Measurements from ENCODE around the gene CUX1.

CUX1 gene

DNA sequence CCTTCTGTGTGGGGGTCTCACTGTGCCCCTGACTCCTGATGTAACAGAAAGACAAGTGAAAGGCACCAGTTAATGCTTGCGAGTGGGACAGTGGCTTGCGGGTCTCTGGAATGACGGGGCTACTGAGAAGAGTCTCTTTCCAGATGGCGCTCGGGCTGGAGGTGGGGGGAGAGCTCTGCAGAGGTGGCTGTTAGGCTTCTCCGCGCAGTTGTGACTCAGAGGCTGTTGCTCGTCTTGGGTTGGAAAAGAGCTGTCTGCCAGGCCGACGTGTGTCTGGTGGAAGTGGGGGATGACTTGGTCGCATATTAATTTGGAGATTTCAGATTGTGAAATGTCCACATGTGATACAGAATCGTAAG is 441.3 kb downstream of the CUX1 start:
- no peak overlapping the region for H3K4me3 ChIP-seq (ENCODE audit: control insufficient read depth, low read depth, low read length)
- DNase-seq (ENCODE audit: low read depth): no peak
- TF ChIP-seq, protein P1, sequence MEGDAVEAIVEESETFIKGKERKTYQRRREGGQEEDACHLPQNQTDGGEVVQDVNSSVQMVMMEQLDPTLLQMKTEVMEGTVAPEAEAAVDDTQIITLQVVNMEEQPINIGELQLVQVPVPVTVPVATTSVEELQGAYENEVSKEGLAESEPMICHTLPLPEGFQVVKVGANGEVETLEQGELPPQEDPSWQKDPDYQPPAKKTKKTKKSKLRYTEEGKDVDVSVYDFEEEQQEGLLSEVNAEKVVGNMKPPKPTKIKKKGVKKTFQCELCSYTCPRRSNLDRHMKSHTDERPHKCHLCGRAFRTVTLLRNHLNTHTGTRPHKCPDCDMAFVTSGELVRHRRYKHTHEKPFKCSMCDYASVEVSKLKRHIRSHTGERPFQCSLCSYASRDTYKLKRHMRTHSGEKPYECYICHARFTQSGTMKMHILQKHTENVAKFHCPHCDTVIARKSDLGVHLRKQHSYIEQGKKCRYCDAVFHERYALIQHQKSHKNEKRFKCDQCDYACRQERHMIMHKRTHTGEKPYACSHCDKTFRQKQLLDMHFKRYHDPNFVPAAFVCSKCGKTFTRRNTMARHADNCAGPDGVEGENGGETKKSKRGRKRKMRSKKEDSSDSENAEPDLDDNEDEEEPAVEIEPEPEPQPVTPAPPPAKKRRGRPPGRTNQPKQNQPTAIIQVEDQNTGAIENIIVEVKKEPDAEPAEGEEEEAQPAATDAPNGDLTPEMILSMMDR (conservative IDR thresholded peaks at IDR 0.05; ENCODE audit: control insufficient read depth, insufficient read depth, low read depth, low read length): no peak

DNA sequence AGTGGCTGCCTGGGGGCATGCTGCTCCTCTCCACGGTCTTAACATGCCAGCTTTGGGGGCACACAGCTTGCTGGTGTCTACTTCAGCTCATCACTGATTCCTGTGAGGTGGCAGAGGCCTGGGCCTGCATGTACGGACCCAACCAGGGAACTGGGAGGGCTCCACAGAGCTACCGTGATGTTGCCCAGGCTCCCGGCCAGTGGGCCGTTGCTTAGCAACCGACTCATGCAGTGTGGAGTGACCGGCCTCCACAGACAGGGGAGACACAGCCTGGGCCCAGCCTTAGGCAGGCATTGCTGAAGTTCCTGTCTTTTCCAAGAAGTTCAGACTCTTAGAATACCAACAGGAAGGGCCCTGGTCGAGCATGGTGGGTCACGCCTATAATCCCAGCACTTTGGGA is 443.4 kb downstream of the CUX1 start:
- peak; percentile 29 for DNase-seq (ENCODE audit: low read depth)
- H3K4me3 ChIP-seq (ENCODE audit: control insufficient read depth, low read depth, low read length): no peak overlapping the region
- TF ChIP-seq, protein P1 (conservative IDR thresholded peaks at IDR 0.05; ENCODE audit: control insufficient read depth, insufficient read depth, low read depth, low read length): no peak

- no peak overlapping the region for H3K4me3 ChIP-seq (ENCODE audit: control insufficient read depth, low read depth, low read length)
- TF ChIP-seq, protein P1 (conservative IDR thresholded peaks at IDR 0.05; ENCODE audit: control insufficient read depth, insufficient read depth, low read depth, low read length): no peak
- no peak for DNase-seq (ENCODE audit: low read depth)
These were observed 444.0 kb downstream of the CUX1 start for GRCh38 chr7:102261451-102261850.

DNA sequence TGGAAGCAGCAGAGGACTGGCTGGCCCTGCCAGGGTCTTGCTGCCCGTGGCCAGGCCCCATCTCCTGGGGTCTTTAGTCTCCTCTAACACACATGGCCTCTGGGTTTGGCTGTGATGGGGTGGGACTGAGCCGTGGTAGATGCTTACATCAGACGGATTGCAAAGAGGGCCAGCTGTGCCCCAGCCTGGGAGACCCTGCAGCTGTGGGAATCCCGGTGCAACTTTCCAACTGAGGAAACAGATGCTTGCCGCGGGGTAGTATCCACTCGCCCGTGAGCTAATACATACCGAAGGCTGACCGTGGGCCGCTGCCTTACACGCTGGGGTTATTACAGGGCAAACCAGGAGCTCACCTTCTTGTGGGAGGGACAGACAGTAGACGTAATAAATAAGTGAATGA is 445.1 kb downstream of the CUX1 start:
- H3K4me3 ChIP-seq (ENCODE audit: control insufficient read depth, low read depth, low read length): no peak overlapping the region
- TF ChIP-seq, protein P1 (conservative IDR thresholded peaks at IDR 0.05; ENCODE audit: control insufficient read depth, insufficient read depth, low read depth, low read length): no peak
- DNase-seq (ENCODE audit: low read depth): no peak

DNA sequence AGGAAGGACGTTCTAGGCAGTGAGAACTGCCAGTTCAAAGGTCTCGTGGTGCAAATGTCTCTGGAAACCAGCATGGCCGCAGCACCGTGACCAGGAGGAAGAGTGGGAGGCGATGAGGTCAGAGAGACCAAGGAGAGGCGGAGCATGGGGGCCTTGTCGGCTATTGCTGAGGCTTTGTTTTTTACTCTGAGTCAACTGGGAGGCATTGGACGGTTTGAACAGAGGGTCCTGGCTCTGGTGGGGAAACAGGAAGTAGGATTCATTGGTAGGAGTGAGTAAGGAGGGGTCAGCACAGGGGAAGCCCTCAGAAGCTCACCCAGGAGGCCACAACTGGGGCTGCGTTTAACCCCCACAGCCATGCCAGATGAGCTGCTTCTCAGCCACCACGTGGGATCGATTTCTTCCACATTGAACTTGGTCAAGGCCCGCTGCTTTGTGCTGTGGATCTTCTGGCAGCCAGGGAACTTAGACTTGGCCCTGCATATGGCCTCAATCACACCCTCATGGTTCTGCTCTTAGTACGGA is 447.0 kb downstream of the CUX1 start:
- TF ChIP-seq, protein P1 (conservative IDR thresholded peaks at IDR 0.05; ENCODE audit: control insufficient read depth, insufficient read depth, low read depth, low read length): no peak
- no peak overlapping the region for H3K4me3 ChIP-seq (ENCODE audit: control insufficient read depth, low read depth, low read length)
- DNase-seq (ENCODE audit: low read depth): peak; percentile 12

GRCh38 chr7:102266541-102266940 is 449.1 kb downstream of the CUX1 start:
- DNase-seq (ENCODE audit: low read depth): no peak
- TF ChIP-seq, protein P1 (conservative IDR thresholded peaks at IDR 0.05; ENCODE audit: control insufficient read depth, insufficient read depth, low read depth, low read length): no peak
- no peak overlapping the region for H3K4me3 ChIP-seq (ENCODE audit: control insufficient read depth, low read depth, low read length)

DNA sequence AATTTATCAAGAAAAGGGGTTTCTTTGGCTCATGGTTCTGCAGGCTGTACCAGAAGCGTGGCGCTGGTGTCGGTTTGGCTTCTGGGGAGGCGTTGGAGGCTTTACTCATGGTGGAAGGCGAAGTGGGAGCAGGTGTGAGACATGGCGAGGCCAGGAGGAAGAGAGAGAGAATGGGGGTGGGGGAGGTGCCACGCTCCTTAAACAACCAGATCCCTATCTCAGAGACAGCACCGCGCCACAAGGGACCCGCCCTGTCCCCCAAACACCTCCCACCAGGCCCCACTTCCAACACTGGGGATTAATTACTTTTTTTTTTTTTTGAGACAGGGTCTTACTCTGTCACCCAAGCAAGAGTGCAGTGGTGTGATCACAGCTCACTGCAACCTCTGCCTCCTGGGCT is 451.2 kb downstream of the CUX1 start:
- TF ChIP-seq, protein P1 (conservative IDR thresholded peaks at IDR 0.05; ENCODE audit: control insufficient read depth, insufficient read depth, low read depth, low read length): no peak
- DNase-seq (ENCODE audit: low read depth): no peak
- no peak overlapping the region for H3K4me3 ChIP-seq (ENCODE audit: control insufficient read depth, low read depth, low read length)

Data from fibroblast of mammary gland (primary cell).